HCT116 (cell line): ENCODE data around the gene SMARCA4.

Experiments
- POLR2A ChIP-seq: IDR thresholded peaks from 2 replicates; pipeline ENCODE4 v1.7.0; 2011; ENCODE audit warnings: borderline replicate concordance; ENCODE audit not compliant: insufficient read depth, insufficient read length; ENCODE audit errors: extremely low read depth
- POLR2AphosphoS5 ChIP-seq: IDR thresholded peaks from 2 replicates; pipeline ENCODE4 v1.6.1; 2011; ENCODE audit warnings: mild to moderate bottlenecking, low read depth, low read length, moderate library complexity
- SIN3A ChIP-seq: IDR thresholded peaks from 2 replicates; pipeline ENCODE4 v1.6.1; 2012; ENCODE audit warnings: low read depth
- TCF7L2 ChIP-seq: IDR thresholded peaks from 2 replicates; pipeline ENCODE4 v1.7.0; 2011; ENCODE audit warnings: borderline replicate concordance, inconsistent platforms; ENCODE audit not compliant: insufficient read depth, insufficient read length; ENCODE audit errors: extremely low read depth
- TF ChIP-seq, protein P1 (sequence below), 3 experiments: fragments of 200-600 bp in 1 of 3; sonication (generic) in 1 of 3; IDR thresholded peaks in 2 of 3; conservative IDR thresholded peaks in 1 of 3; 2 replicates each; pipeline ENCODE4 v1.5.1; 2012 to 2017; ENCODE audit warnings: low read depth in 2 of 3, low read length in 2 of 3, antibody characterized with exemption in 1 of 3, borderline replicate concordance in 1 of 3, control low read depth in 1 of 3, mild to moderate bottlenecking in 1 of 3, mixed read lengths in 1 of 3, mixed run types in 1 of 3, moderate library complexity in 1 of 3; ENCODE audit not compliant: insufficient read depth in 1 of 3

DNA sequence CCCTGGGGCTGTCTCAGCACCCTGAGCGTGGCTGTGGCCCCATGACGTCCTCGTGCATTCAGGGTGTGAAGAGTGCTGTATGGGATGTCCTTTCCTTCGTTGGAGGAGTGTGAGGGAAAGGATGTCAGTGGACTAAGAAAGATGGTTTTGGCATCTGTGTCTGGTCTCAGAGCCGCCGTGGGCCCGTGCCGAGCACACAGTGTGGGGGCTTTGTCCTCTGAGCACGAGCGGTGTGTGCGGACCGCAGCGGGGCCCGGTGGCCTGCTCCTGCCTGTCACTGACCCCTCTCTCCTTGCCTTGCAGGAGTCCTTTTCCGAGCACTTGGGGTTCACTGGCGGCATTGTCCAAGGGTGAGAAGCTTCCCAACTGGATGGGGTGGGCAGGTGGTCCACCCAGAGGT is 65.2 kb downstream of the SMARCA4 start:
- TF ChIP-seq, protein P1, sequence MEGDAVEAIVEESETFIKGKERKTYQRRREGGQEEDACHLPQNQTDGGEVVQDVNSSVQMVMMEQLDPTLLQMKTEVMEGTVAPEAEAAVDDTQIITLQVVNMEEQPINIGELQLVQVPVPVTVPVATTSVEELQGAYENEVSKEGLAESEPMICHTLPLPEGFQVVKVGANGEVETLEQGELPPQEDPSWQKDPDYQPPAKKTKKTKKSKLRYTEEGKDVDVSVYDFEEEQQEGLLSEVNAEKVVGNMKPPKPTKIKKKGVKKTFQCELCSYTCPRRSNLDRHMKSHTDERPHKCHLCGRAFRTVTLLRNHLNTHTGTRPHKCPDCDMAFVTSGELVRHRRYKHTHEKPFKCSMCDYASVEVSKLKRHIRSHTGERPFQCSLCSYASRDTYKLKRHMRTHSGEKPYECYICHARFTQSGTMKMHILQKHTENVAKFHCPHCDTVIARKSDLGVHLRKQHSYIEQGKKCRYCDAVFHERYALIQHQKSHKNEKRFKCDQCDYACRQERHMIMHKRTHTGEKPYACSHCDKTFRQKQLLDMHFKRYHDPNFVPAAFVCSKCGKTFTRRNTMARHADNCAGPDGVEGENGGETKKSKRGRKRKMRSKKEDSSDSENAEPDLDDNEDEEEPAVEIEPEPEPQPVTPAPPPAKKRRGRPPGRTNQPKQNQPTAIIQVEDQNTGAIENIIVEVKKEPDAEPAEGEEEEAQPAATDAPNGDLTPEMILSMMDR (IDR thresholded peaks at IDR 0.05 in 2 of 3, conservative IDR thresholded peaks at IDR 0.05 in 1 of 3; ENCODE audit: borderline replicate concordance in 1 of 3, insufficient read depth in 1 of 3, low read depth in 2 of 3, low read length in 2 of 3), result no peak
- TF ChIP-seq TCF7L2 (no peak), POLR2AphosphoS5 (no peak), POLR2A (no peak), SIN3A (no peak)
